Measurements from ENCODE around the gene BRK1.
"Not testable (repeated sequence)": the region's sequence is repeated elsewhere in the genome, so short reads cannot be mapped to it uniquely, and the experiment has no call there.

BRK1 gene

DNA sequence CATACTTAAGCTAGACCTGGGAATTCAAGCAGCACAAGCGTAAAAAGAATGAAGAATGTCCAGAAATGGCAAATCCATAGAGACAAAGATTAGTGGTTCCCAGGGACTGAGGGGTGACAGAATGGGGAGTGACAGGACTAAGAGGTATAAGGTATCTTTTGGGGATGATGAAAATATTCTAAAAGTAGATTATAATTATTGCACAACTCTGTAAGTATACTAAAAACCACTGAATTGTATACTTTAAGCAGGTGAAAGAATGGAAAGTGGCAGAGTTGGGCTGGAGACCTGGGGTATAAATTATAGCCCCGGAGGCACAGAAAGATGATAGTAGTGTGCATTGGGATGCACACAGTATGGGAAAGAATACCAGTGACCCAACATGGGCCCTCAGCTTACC lies 5.6 kb downstream of the BRK1 start:
- TF ChIP-seq ZNF274 (IDR thresholded peaks at IDR 0.05; ENCODE audit: low read depth, low read length): no peak
- H3K4me3 ChIP-seq (ENCODE audit: low read length): no peak overlapping the region

DNA sequence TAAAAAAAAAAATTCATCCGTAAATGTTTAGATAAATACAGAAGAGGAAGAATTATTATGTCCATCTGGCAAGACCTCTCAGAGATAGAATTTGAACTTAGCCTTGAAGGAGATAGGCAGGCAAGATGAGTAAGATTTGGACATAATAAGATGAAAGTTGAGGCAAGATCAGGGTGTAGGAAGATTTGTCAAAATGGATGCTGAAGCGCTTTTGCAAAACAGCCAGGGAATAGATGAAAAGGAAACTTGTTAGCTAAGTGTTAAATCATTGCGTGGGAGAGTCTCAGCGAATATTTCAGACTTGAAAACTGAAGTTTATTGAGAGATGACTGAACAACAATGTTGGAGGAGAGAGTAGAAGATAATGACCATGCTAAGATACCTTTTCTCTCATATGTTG lies 7.2 kb downstream of the BRK1 start:
- H3K4me3 ChIP-seq (ENCODE audit: low read length): no peak overlapping the region
- TF ChIP-seq ZNF274 (IDR thresholded peaks at IDR 0.05; ENCODE audit: low read depth, low read length): no peak

DNA sequence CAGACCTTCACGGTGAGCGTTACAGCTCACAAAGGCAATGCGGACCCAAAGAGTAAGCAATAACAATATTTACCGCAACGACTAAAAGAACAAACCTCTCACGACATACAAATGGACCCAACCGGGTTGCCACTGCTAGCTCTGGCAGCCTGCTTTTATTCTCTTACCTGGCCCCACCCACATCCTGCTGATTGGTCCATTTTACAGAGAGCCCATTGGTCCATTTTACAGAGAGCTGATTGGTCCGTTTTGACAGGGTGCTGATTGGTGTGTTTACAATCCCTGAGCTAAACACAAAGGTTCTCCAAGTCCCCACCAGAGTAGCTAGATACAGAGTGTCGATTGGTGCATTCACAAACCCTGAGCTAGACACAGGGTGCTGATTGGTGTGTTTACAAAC lies 20.4 kb downstream of the BRK1 start:
- not testable (repeated sequence) for H3K4me3 ChIP-seq (ENCODE audit: low read length)

DNA sequence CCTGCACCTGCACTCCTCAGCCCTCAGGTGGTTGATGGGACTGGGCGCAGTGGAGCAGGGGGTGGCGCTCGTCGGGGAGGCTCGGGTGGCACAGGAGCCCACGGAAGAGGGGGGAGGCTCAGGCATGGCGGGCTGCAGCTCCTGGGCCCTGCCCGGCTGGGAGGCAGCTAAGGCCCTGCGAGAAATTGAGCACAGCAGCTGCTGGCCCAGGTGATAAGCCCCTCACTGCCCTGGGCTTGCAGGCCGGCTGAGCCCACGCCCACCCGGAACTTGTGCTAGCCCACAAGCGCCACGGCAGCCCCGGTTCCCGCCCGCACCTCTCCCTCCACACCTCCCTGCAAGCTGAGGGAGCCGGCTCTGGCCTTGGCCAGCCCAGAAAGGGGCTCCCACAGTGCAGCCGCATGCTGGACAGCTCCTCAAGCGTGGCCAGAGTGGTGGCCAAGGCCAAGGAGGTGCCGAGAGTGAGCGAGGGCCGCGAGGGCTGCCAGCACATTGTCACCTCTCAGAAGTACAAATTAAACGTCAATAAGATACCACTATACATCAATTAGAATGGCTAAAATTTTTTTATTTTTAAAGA lies 21.0 kb downstream of the BRK1 start:
- H3K4me3 ChIP-seq (ENCODE audit: low read length): no peak overlapping the region
- TF ChIP-seq ZNF274 (IDR thresholded peaks at IDR 0.05; ENCODE audit: low read depth, low read length): no peak

DNA sequence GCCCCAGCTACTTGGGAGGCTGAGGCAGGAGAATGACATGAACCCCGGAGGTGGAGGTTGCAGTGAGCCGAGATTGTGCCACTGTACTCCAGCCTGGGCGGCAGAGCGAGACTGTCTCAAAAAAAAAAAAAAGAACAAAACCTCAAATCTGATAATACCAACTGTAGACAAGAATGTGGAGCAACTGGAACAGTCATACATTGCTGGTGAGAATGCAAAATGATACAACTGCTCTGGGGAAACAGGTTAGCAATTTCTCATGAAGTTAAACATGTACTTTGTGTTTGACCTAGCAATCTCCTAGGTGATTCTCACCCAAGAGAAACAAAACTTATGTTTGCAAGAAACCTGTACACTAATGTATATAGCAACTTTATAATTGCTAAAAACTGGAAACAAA lies 21.7 kb downstream of the BRK1 start:
- no peak overlapping the region for H3K4me3 ChIP-seq (ENCODE audit: low read length)
- no peak for TF ChIP-seq ZNF274 (IDR thresholded peaks at IDR 0.05; ENCODE audit: low read depth, low read length)

DNA sequence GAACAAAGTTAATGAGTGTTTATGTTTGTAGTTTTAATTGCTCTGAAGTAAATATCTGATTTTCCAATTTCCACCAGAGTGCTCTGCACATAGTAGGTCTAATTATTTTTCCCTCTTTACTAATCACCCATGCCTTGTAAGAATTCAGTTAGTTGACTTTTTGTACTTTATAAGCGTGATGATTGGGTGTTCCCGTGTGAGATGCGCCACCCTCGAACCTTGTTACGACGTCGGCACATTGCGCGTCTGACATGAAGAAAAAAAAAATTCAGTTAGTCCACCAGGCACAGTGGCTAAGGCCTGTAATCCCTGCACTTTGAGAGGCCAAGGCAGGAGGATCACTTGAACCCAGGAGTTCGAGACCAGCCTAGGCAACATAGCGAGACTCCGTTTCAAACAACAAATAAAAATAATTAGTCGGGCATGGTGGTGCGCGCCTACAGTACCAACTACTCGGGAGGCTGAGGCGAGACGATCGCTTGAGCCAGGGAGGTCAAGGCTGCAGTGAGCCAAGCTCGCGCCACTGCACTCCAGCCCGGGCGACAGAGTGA lies 25.6 kb downstream of the BRK1 start:
- no peak overlapping the region; the same call in 1 of the 2 replicates for H3K4me3 ChIP-seq (ENCODE audit: low read length)

DNA sequence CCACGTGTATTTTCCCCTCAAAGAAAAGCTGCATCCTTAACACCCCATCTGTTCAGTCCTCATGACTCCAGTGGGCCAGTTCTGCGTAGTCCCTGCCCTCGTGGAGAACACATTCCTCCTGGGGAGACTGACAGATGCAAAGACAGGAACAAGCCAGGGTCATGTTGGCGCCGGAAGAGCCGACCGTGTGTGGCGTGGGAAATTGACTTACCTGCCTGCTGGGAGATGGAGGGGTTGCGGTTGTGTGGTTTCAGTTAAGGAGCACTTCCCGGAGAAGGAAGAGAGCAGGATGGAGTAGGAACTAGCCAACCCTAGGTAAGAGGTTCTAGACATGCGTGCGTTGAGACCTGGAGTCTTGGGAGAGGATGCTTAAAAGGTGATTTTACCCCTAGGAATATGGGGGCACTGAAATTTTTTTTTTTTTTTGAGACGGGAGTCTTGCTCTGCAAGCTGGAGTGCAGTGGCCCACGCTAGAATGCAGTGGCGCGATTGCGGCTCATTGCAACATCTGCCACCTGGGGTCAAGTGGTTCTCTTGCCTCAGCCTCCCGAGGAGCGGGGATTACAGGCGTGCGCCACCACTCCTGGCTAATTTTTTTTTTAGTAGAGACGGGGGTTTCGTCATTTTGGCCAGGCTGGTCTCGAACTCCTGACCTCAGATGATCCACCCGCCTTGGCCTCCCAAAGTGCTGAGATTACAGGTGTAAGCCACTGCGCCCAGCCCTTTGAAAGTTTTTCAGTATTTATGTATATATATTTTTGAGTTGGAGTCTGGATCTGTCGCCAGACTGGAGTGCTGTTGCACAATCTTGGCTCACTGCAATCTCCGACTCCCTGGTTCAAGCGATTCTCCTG lies 27.5 kb downstream of the BRK1 start:
- no peak for TF ChIP-seq ZNF274 (IDR thresholded peaks at IDR 0.05; ENCODE audit: low read depth, low read length)
- H3K4me3 ChIP-seq (ENCODE audit: low read length): peak overlapping the region; percentile 76

More for the DNA sequence above, 25.6 kb downstream of the BRK1 start:
- no peak for TF ChIP-seq ZNF274 (IDR thresholded peaks at IDR 0.05; ENCODE audit: low read depth, low read length)

DNA sequence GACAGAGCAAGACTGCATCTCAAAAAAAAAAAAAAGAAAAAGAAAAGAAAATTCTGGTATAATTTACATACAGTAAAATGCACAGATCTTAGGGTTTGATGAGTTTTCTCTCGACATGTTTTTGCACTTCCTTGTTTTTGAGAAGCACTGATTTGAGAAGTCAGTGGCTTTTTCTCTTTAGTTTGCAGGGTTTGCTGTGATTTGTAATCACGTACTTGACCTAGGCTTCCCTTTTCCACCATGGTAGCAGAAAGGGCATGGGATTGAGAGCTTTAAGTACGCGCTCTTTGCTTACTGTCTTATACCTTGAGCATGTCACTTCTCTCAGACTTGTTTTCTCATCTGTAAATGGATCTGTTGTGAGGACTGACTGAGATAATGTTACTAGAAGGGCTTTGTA lies 30.2 kb downstream of the BRK1 start:
- H3K4me3 ChIP-seq (ENCODE audit: low read length): no peak overlapping the region
- no peak for TF ChIP-seq ZNF274 (IDR thresholded peaks at IDR 0.05; ENCODE audit: low read depth, low read length)

DNA sequence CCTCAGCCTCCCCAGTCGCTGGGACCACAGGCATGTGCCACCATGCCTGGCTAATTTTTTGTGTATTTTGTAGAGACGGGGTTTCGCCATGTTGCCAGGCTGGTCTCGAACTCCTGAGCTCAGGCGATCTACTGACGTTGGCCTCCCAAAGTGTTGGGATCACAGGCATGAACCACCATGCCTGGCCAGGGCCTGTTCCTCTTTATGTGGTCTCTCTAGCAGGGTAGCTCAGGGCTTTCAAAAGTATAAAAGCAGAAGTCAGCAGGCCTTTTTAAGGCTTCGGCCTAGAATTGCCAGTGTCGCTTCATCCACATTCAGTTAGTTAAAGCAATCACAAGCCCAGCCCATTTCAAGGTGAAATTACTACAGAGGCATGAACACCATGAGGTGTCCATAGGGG lies 33.8 kb downstream of the BRK1 start:
- no peak for TF ChIP-seq ZNF274 (IDR thresholded peaks at IDR 0.05; ENCODE audit: low read depth, low read length)
- no peak overlapping the region for H3K4me3 ChIP-seq (ENCODE audit: low read length)

DNA sequence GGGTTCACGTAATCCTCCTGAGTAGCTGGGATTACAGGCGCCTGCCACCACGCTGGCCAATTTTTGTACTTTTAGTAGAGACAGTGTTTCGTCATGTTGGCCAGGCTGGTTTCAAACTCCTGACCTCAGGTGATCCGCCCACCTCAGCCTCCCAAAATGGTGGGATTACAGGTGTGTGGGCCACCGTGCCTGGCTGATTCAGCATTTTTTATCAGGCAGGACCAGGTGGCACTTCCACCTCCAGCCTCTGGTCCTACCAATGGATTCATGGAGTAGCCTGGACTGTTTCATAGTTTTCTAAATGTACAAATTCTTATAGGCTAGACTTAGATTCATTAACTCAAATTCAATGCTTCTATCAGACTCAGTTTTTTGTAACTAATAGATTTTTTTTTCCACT lies 35.5 kb downstream of the BRK1 start:
- TF ChIP-seq ZNF274 (IDR thresholded peaks at IDR 0.05; ENCODE audit: low read depth, low read length): no peak
- H3K4me3 ChIP-seq (ENCODE audit: low read length): no peak overlapping the region

DNA sequence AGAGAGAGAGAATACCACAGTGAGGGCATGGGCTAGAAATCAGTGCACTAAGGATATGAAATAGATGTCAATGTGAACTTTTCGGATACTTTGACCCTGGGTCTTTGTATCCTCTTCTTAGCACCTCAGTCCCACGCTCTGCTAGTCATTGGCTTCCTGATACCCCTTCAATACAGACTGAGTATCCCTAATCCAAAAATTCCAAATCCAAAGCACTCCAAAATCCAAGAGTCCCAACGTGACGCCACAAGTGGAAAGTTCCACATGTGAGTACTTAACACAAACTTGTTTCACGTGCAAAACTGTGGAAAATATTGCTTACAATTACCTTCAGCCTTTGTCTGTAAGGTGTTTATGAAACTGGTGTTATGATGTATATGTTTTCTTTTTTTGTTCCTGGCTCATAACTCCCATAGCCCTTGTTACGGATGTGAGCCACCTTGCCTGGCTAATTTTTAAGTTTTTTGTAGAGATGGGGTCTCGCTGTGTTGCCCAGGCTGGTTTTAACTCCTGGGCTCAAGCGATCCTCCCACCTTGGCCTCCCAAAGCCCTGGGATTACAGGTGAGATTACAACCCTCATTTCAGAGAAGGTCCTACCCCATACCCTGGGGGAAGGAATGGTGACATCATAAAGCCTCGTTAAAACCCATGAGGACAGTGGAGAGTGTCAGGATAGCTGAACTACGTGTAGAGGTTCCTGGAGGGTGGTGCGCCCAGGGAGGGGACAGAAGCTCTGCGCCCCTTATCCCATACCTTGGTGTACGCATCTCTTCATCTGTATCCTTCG lies 39.1 kb downstream of the BRK1 start:
- no peak overlapping the region for H3K4me3 ChIP-seq (ENCODE audit: low read length)
- no peak for TF ChIP-seq ZNF274 (IDR thresholded peaks at IDR 0.05; ENCODE audit: low read depth, low read length)

DNA sequence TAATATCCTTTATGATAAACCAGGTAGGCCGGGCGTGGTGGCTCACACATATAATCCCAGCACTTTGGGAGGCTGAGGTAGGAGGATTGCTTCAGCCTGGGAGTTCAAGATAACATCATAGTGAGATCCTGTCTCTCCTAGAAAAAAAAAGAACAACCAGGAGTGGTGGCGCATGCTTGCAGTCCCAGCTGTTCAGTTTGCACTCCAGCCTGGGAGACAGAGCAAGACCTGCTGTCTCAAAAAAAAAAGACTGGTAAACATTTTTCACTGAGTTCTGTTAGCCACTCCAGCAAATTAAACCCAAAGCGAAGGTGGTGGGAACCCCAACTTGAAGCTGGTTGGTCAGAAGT lies 39.6 kb downstream of the BRK1 start:
- TF ChIP-seq ZNF274 (IDR thresholded peaks at IDR 0.05; ENCODE audit: low read depth, low read length): no peak
- no peak overlapping the region for H3K4me3 ChIP-seq (ENCODE audit: low read length)

DNA sequence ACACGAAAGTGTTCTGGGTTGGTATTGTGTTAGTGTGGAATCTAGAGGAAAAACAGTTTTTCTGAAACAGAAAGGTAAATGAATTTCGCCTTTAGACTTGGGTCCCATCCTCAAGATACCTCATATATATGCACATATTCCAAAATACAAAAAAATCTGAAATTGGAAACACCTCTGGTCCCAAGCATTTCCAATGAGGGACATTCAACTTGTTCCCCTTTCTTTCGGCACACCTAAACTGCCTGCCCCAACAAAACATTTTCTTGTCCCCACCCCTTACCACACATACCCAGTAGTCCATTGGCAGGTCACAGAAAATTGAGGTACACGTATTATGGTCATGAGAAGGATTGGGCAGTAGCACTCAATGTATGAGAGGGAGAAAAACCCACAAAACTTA lies 40.2 kb downstream of the BRK1 start:
- TF ChIP-seq ZNF274 (IDR thresholded peaks at IDR 0.05; ENCODE audit: low read depth, low read length): no peak
- no peak overlapping the region for H3K4me3 ChIP-seq (ENCODE audit: low read length)

DNA sequence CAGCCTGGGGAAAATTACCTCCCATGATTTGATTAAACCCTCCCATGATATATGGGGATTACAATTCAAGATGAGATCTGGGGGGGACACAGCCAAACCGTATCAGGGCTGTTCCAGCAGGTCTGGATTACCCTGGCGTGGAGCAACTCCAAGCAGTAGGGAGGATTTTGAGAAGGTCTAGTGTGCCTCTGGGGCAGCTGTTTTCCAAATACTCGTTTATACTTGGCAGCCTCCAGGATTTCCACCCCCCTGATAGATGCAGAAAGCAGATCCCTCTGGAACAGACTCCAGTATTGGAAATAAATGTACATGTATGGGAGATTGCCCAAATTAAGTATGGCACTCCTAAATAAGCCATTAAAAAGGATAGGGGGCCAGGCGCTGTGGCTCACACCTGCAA lies 41.6 kb downstream of the BRK1 start:
- H3K4me3 ChIP-seq (ENCODE audit: low read length): no peak overlapping the region
- no peak for TF ChIP-seq ZNF274 (IDR thresholded peaks at IDR 0.05; ENCODE audit: low read depth, low read length)

DNA sequence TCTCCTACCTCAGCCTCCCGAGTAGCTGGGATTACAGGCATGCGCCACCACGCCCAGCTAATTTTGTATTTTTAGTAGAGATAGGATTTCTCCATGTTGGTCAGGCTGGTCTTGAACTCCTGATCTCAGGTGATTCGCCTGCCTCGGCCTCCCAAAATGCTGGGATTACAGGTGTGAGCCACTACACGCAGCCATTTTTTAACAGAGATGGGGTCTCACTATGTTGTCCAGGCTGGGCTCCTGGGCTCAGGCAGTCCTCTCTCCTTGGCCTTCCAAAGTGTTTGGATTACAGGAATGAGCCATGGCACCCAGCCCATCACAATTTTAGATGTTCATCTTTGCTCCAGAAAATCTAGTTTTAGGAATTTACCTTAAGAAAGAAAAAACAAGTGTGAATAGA lies 43.1 kb downstream of the BRK1 start:
- not testable (repeated sequence) for H3K4me3 ChIP-seq (ENCODE audit: low read length)
